Dedifferentiated amniotic fluid mesenchymal stem cell (primary cell): ENCODE measurements around the gene POTED.
"Not testable (repeated sequence)": the region's sequence is repeated elsewhere in the genome, so short reads cannot be mapped to it uniquely, and the experiment has no call there.

ENCODE experiments used
- DNase-seq: peaks from one replicate; pipeline ENCODE4 v3.0.0-alpha.2; 2016; ENCODE audit errors: extremely low spot score

Gene POTED

DNA sequence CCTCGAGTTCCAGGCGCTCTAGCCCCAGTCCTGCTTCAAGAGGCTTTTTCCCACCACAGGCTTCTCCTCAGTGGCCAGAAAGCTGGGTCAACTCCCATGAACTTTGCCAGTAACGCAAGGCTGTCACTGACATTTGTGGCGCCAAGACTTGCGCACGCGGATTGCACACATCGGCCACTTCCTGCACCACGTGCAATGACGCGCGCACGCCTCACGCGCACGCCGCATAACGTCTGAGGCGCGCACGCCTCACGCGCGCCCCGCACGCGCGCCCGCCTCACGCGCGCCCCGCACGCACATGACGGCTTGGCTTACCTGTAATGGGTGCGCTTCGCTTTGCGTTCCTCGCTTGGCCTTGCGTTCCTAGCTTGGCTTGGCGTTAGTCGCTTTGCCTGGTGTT, at the start of gene POTED:
Gene POTED (plus strand): TSS at position 301 of the 400 bp plus-strand sequence. CDS start 452 bp downstream, outside the sequence.
- DNase-seq = not testable (repeated sequence)

DNA sequence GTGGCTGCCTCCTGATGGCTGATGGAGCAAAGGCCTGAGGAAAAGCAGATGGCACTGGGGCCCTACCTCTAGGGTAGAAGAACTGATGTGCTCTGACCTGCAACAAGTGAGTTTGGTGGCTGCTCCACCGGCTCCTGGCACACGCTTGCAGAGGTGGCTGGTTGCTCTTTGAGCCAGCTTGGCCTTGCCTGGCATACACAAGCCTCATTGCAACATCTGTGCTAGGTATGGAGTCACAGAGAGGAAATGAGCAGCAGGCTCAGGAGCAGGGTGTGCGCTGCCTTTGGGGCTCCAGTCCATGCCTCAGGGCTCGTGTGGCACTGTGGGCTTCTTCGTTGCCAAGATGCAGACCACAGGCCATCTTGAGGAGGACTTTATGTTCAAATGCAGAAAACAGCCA, 40.5 kb downstream of the POTED start:
- DNase-seq = not testable (repeated sequence)

DNA sequence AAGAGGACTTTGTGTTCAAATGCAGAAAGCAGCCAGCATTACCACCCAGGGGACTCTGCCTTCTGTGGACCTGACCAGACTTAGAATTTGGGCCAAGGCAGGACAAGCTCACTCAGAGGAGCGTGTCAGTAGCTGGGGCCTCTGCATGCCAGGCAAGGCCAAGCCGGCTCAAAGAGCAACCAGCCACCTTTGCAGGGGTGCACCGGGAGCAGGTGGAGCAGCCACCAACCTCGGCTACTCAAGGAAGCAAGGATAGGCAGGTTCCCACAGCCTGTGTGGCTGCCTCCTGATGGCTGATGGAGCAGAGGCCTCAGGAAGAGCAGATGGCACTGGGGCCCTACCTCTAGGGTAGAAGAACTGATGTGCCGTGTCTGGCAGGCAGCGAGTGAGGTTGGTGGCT, 42.2 kb downstream of the POTED start:
- DNase-seq = not testable (repeated sequence)
